K562 (cell line): ENCODE results near the gene MYL3. TPM values are rescaled to one million over a fixed set of nuclear protein-coding genes. Genes with fewer than 3 reads are reported as not detected.

Source experiments
- ARID1B ChIP-seq: fragments of 450-650 bp; IDR thresholded peaks from 2 replicates; pipeline ENCODE4 v1.6.1; 2016; ENCODE audit warnings: antibody characterized with exemption, mild to moderate bottlenecking, inconsistent platforms
- ARID2 ChIP-seq: fragments of 450-650 bp; IDR thresholded peaks from 2 replicates; pipeline ENCODE4 v1.6.1; 2017; ENCODE audit warnings: antibody characterized with exemption, mild to moderate bottlenecking
- ATF6 ChIP-seq: sonication (generic); formaldehyde crosslinking; IDR thresholded peaks from 2 replicates; pipeline ENCODE4 v1.4.0; 2020; ENCODE audit warnings: mild to moderate bottlenecking, missing genetic modification reagents
- BHLHE40 ChIP-seq: IDR thresholded peaks from 2 replicates; pipeline ENCODE4 v1.6.1; 2011; ENCODE audit warnings: low read length, improper control_type of control experiment
- CTCFL ChIP-seq: IDR thresholded peaks from 2 replicates; pipeline ENCODE4 v1.6.1; 2011; ENCODE audit warnings: borderline replicate concordance, low read depth, mild to moderate bottlenecking, moderate library complexity, low read length; ENCODE audit not compliant: insufficient read depth, poor library complexity, severe bottlenecking
- DPF2 ChIP-seq: fragments of 450-650 bp; IDR thresholded peaks from 2 replicates; pipeline ENCODE4 v1.6.1; 2016
- ELF1 ChIP-seq: fragments of 200-800 bp; sonication (Bioruptor generic); IDR thresholded peaks from 2 replicates; pipeline ENCODE4 v1.6.1; 2016; ENCODE audit warnings: missing genetic modification characterization, missing compliant biosample characterization
- HMG20A ChIP-seq: fragments of 450-650 bp; formaldehyde crosslinking; conservative IDR thresholded peaks from 2 replicates; pipeline ENCODE4 v1.4.0; 2020; ENCODE audit warnings: mild to moderate bottlenecking, mixed read lengths
- HMG20B ChIP-seq: fragments of 250-450 bp; sonication (Bioruptor Pico); IDR thresholded peaks from 2 replicates; pipeline ENCODE4 v1.5.0; 2021; ENCODE audit warnings: mild to moderate bottlenecking
- HOXB6 ChIP-seq: fragments of 250-450 bp; sonication (Bioruptor Pico); IDR thresholded peaks from 2 replicates; pipeline ENCODE4 v1.5.1; 2022; ENCODE audit warnings: mild to moderate bottlenecking, borderline replicate concordance
- IRF9 ChIP-seq: fragments of 450-650 bp; IDR thresholded peaks from 2 replicates; pipeline ENCODE4 v1.6.1; 2016; ENCODE audit warnings: missing biosample characterization, missing genetic modification characterization
- MCM7 ChIP-seq, 2 experiments: fragments of 450-650 bp; IDR thresholded peaks; 2 replicates each; pipeline ENCODE4 v1.6.1; 2016 to 2018
- RFX1 ChIP-seq: fragments of 450-650 bp; IDR thresholded peaks from 2 replicates; pipeline ENCODE4 v1.6.1; 2016; ENCODE audit warnings: mild to moderate bottlenecking, moderate library complexity
- STAG1 ChIP-seq: sonication (generic); formaldehyde crosslinking; IDR thresholded peaks from 2 replicates; pipeline ENCODE4 v1.5.0; 2020; ENCODE audit warnings: missing genetic modification reagents, borderline replicate concordance
- TFAP4 ChIP-seq: sonication (generic); formaldehyde crosslinking; IDR thresholded peaks from 2 replicates; pipeline ENCODE4 v1.8.0; 2022; ENCODE audit warnings: missing genetic modification reagents, mild to moderate bottlenecking, moderate library complexity, borderline replicate concordance
- THAP12 ChIP-seq: fragments of 250-450 bp; sonication (Bioruptor Pico); IDR thresholded peaks from 2 replicates; pipeline ENCODE4 v1.9.0; 2021; ENCODE audit warnings: mild to moderate bottlenecking, inconsistent platforms
- USF2 ChIP-seq: sonication (generic); formaldehyde crosslinking; IDR thresholded peaks from 2 replicates; pipeline ENCODE4 v1.5.0; 2020; ENCODE audit warnings: missing genetic modification reagents
- ZNF134 ChIP-seq: fragments of 250-450 bp; sonication (Bioruptor Pico); conservative IDR thresholded peaks from 2 replicates; pipeline ENCODE4 v1.4.0; 2020
- ZNF239 ChIP-seq: fragments of 250-450 bp; sonication (Bioruptor Pico); IDR thresholded peaks from 2 replicates; pipeline ENCODE4 v1.4.0; 2020; ENCODE audit warnings: mild to moderate bottlenecking
- polyA plus RNA-seq, 8 experiments: library from polyadenylated mRNA; depleted of rRNA in 4 of 8; stranded (reverse) in 5 of 8; unstranded in 3 of 8; fragments of >200 nt; fragmentation: Nextera tagmentation in 2 of 8; fragmentation: Illumina TruSeq in 1 of 8; extraction: Ambion mirVana in 2 of 8; extraction: Trizol in 1 of 8; gene quantifications; 2 replicates each; pipeline versions ENCODE4 v1.2.1 to v1.2.3, GENCODE V29; 2011 to 2014; ENCODE audit warnings: inconsistent platforms in 1 of 8, missing spikeins in 1 of 8
- total RNA-seq, 7 experiments: library from RNA; depleted of rRNA in 6 of 7; stranded (reverse); fragments of >200 nt in 6 of 7; fragmentation: Illumina TruSeq in 2 of 7; extraction: Trizol in 2 of 7; gene quantifications; 2 replicates each; pipeline versions ENCODE4 v1.2.1 to v1.2.3, GENCODE V29; 2011 to 2021; ENCODE audit warnings: low replicate concordance in 1 of 7

MYL3 gene
- total and polyA plus RNA-seq, 9 of the 15 experiments (the other 6 are each of a cell fraction or from before 2014, with no cell fraction given), result 0.14 to 0.45 TPM; not detected in 7

- no peak for TF ChIP-seq THAP12 (CRISPR knock-in tag)
- TF ChIP-seq BHLHE40, result peak; percentile 88
- TF ChIP-seq ARID2, result no peak
- no peak for TF ChIP-seq IRF9 (tag)
- TF ChIP-seq ARID1B, result no peak
- TF ChIP-seq ATF6 (CRISPR knock-in tag), result no peak
- no peak for TF ChIP-seq MCM7 (IDR thresholded peaks at IDR 0.05)
- TF ChIP-seq USF2, result no peak
- no peak for TF ChIP-seq ZNF134 (CRISPR knock-in tag)
- peak; percentile 51; the same call in 1 of the 2 replicates for TF ChIP-seq TFAP4
- TF ChIP-seq STAG1 (CRISPR knock-in tag), result 0 out of 2 replicates have a peak, but pooled peaks have one; percentile 6
- no peak for TF ChIP-seq ELF1 (tag)
- no peak for TF ChIP-seq DPF2
- TF ChIP-seq ZNF239, result no peak
- no peak for TF ChIP-seq CTCFL
- TF ChIP-seq HMG20A, result no peak
- no peak for TF ChIP-seq HOXB6
- no peak for TF ChIP-seq RFX1
- TF ChIP-seq HMG20B (CRISPR knock-in tag), result no peak
Measured at GRCh38 chr3:46892285-46893145, 29.3 kb upstream of the MYL3 start (continued).
